NCI-H446 (cell line): Measurements from ENCODE around the gene LIFR.

Source experiments
- DNase-seq, 2 experiments: peaks; one replicate each; lab custom pipeline; 2025; lab: John Stamatoyannopoulos, UW

Gene LIFR

DNA sequence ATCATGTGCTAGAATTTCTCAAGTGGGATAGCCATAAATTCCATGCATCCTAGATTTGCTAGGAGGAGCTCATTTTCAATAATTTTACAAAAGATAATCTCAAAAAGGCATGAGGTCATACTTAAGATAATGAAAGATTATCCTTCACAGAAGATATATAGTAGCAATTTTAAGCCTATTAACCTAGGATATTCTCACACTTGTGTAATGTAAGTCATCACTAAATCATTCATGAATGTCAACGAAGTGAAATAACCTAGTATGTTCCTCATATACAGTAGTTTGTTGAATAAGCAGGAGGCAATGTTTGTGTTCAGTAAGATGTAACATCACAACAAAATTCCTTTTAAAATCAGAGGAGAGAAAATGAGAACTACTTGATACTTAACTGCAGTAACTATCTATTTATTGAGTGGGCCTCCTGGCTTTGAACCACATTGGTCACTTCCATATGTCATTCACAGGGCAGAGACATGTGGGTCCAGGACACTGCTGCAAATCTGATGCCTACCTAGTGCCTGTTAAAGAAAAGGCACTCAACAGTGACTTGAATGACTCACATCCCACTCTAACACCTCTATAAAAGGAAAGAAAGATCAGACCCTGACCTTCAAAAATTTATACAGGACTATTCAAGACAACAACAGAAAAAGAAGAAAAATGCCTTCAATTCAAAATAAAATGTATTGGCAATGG, 8.2 kb downstream of the LIFR start:
- no peak for DNase-seq

DNA sequence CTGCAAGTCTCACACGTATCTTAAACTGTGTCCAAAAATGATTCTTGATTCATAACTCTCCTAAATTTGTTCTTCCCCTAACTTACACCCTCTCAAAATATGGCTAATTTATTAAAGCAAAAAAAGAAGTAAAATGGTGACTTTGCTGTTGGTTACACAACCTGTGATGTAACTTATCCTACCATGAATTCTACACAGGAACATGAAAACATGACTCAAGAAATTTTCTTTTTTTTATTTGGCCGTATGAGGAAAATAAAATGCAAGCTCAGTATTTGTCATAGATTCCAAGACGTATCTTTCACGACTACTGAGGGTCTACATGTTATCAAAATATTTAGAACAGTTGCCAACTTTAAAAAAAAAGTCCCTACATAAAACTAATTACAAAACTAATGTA, 9.2 kb downstream of the LIFR start:
- DNase-seq = no peak

DNA sequence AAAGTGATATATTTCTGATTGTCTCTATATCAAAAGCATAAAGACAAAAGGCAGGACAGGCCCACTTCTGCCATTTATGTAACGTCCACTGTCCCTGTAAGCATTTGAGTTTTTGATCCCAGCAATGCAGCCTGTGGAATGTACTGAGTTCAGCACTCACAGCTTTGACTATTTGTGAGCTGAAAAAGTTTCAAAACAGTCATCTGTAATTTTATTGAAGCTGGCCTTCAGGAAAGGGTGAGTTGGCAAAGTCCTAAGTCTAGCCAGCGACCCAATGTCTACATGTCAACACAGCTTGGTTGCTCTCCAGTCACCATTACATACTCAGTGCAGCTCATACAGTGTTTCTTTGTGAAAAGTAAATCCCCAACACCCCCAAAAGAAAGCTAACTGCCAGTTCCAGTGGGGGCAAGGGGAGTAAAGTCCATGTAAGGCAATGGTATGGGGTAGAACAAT, 9.7 kb downstream of the LIFR start:
- DNase-seq = no peak

DNA sequence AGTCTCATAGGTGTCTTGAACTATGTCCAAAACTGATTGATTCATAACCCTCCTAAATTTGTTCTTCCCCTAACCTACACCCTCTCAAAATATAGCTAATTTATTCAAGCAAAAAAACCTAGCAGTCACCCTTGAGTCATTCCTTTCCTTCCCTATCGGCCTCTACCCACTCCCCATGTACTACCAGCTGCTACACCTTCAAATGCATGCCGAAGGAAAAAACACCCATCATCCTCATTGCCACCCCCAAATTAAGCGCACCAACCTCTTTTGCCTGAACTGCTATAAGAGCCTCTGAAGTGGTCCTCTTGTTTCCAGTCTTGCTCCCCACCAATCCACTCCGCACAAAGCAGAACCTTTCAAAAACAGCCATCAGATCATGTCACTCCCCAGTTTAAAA, 12.6 kb downstream of the LIFR start:
- DNase-seq = no peak

DNA sequence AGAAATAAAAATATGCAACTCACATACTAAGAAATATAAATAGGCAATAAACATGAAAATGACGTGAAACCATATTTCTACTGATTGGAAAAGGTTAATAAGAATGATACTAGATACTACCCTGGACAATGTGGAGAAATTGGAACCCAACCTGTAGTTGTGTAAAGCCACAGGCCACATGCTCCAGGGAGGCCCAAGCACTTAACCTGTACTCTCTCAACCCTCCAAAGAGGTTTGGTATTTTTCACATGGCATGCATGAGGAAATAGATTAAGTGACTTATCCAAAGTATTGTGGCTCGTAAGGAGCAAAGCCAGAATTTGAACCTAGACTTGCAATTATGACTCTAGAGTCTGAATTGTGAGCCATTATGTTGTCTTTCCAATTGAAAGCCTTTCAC, 13.4 kb downstream of the LIFR start:
- no peak for DNase-seq

DNA sequence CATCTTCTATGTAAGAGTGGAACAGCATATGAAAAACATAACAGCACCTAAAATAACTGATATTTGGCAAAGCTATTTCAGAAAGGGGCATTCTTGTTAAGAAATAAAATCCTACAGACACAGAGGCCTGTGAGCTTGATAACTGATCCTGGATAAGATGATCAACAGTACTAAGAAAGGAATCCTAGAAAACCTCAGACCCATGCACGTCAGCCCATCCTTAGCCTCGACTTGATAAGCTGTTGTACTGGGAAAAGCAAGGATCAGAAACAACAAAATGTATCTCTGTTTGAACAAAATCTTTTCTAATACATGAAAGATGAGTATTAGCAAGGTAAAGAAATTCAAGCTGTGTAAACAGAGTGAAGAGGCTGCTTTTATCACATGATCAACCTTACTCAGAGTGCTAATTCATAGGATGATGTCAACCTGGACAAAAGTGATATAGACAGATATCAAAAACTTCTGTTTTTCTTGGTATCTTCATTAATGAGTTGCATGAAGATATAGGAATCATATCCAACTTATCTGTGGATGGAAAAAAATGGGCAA, 15.2 kb downstream of the LIFR start:
- no peak for DNase-seq

DNA sequence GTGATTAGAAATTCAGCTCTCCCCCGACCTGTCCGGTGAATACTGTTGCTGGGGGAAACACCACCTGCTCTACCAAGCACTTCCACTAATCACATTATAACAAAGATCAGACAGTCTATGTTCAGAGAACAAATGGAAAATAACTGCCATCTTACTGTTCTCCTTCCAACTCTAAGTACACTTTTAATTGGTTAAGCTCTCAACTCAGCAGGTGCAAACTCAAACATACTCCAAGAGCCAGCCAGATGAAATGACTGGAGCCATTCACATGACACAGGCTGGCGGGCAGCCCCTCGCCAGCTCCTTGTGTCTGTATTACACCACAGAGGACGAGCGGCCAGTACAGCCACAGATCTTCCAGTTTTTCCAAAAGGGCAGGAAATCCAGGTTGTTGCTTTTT, 16.1 kb downstream of the LIFR start:
- no peak for DNase-seq

DNA sequence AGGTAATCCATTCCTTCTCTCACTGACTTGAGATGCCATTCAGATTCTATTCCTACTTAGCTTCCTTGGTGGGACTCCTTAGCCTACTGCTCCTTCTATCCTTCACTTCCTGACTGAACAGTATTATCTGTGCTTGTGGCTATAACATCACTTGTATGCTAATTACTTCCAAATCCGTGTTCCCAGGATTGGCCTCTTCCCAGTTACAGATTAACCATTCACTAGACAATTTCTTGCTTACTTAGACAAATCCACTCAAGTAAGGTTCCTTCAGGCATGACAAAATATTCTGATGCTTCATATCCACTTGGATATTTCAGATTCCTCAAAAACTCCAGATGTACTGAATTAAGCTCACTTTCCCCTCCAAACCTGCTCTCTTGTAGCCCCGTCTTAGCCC, 18.3 kb downstream of the LIFR start:
- no peak for DNase-seq

DNA sequence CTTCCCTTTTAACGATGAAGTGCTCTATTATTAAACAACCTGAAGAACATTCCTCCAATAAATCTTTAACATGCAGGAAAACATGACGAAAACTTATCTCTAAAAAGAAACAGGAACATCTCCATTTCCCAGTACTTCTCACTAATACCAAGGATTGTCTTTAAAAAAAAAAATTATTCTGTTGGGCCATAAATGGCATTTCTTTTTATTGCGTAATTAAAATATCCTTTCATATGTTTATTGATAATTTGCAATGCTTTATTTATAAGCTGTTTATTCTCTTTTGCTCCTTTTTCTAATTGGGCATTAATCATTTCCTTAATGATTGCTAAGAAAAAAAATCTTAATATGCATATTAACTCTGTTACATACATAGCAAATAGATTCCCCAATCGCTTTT, 18.9 kb downstream of the LIFR start:
- no peak for DNase-seq

DNA sequence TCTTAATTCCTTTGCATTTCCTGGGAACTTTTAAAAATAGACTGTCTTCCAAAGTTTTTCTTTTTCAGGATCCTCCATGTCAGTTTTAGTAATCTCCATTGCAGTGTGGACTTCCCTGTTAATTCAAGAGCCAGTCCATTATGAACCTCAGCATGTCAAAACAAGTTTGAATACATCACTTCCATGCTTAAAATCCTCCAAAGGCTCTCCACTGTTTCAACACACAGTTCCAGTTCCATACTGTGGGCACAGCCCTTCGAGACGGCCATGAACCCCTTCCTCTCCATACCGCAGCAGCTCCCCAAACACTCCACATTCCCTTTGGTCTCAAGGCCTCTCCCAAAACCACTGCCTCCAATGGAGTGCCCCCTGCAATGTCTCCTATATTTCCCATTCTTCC, 19.5 kb downstream of the LIFR start:
- DNase-seq = no peak

DNA sequence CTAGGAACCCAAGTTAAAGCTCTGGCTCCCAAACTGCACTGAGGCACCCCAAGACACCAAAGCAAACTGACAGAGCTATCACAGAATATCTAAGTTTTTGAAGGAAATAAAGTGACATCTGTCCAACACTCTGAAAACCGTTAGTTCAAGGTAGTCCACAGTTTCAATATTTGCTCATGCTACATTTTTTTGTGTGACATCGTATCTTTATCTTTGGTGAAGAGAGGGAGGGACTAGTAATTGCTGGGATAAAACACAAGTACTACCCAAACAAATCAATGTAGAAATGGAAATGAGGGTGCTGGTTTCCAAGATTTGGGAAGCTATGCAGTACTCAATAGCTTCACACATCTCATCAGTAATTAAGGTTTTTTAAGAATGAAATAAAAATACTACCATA, 20.6 kb downstream of the LIFR start:
- no peak for DNase-seq

DNA sequence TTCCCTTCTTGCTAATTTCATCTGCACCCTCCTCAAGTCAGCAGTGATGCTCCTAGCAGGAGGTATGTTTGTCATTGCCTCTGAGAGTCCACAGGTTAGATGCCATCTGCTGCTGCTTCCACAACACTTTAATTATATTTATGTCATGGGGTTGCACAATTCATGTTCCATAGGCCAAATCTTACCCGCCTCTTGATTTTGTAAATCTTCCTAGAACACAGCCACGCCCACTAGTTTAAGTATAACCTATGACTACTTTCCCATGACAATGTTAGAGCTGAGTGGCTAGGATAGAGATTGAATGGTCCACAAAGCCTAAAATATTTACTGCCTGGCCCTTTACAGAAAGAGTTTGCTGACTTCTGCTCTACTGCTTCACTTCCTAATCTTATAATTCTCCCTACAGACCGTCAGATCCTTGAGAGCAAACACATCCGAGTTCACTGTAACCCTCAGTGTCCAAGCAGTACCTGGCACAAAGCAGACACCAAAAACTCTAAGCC, 21.1 kb downstream of the LIFR start:
- DNase-seq = no peak

DNA sequence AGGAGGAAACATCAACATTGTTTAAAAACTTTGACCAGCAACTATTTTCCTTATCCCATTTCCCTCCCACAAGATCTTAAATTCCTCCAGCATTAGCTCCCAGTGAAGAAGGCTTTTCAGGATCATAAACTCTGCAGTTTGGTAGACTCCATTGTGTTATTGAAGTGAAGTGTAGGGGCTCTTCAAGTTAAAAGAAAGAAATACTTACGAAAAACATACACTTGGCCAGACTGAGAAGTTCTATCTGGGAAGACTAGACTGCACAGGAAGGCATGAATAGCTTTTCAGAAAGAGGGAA, 22.3 kb downstream of the LIFR start:
- DNase-seq = no peak

DNA sequence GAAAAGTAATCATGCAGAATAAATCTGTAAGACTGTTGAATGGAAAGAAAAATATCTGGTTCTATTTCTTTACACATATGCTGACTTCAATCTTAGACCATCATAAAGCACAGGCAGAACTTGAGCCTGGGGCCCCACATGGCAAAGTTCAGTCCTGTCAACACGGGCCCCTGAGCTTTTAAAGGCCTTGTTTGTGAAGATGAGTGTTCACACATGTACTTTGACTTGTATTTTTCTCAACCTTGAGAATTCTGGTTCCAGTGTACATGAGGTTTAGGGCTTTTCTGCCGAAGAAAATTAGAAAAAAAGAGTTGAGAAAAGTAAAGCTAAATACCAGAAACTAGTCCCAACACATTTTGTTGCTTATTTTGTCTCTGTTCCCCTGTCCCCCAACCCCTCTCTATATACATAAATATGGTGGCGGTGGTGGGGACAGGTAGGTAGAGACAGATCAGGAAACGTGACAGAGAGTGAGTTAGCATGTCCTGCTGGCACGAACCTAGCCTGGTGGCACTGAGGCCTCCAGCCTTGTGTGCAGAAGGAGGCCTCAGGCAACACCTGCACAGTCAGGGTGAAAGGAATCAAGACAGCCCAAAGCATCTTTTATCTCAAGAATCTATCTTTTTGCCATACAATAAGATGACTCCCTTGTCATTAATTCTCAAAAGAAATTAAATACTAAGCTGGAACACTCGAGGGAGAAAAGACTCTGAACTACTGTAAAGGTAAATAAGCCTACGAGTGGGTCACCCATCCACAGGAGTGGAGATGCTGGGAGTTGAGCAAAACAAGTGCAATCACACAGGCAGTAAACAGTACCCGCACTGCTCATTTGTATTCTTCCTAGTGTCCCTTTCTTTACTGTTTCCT, 22.9 kb downstream of the LIFR start:
- DNase-seq = no peak

DNA sequence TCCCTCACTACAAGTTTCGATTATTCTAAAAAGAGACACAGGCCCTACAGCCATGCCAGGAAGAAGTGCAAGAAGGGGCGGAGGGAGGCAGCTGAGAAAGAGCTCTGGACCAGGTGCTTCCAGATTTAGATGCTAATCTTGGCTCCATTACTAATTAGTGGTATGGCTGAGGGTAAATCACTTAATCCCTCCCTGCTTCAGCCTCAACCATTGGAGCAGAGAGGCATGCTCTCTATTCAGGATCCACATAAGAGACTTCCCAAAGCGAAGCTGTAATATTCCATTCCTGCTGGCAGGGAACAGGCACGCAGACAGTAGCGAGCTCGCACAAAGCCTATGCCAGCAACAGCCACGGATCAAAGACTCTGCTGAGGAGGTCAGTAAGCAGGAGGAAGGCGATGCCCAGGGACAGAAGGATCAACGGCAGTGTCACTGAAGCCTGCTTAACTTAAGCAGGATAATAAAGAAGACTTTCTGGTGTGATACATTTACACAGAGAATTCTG, 24.2 kb downstream of the LIFR start:
- no peak for DNase-seq

DNA sequence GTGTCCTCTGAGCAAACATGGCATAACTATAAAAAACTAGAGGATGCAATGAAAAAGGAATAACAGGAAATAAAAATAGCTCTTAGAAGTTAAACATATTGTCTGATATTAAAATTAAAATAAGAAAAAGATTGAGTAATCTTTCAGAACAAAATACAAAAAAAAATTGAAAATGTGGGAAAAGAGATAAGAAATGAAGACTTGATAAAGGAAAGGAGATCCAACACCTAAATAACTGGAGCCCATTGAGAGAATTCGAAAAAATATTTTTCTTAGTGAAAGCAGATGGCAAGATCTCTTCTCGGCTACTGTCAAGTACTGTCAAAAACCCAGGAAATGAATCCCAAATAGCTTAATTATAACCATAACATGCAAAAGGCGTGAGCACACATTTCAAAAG, 24.9 kb downstream of the LIFR start:
- no peak for DNase-seq

DNA sequence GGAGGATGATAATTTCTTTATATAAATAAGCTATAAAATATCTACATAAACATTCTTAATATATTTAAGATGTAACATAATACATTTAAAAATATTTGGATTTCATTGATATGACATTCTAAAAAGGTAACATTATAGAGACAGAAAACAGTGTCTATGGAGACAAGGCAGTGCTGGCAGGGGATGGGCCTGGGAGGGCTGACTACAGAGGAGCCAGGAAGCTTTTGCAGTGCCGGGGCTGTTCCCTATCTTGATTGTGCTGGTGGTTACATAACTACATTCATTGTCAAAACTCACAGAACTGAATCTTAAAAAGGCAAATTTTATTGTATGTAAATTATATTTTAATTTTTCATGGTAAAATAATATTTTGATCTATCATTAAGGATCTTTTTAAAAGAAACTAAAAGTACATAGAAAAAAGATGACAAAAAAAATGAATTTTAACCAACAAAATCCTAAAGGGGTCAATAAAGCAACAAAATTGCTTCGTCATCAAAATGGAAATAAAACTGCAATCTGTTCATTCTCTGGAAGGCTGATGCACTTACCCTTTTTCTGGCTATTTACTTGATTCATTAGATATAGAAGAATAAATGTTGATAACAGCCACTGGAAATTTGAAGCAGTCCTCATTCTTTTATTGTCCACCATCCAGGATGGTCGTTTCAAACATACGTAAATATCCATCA, 26.3 kb downstream of the LIFR start:
- no peak for DNase-seq

DNA sequence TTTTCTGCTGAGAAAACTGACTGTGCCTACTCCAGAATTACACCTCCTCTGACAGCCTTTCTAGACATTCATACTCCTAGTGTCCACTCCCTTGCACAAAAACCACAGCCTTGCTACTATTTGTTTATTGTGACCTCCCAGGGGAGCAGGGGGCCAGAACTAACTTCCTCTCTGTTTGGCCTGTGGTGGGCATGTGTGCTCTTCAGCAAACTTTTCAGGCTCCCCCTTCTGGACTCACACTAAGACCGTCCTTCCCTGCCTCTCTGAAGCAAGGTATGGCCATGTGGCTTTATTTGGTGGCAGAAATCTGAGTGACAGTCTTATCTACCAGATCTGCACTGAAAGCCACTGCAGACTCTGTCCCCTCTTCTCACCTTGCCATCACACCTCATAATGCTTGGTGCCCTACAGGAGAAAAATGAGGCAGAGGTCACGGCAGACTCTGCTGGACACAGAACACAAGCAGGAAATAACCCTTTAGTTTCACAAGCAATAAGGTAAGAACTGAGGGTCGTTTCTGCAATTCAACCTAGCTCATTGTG, 28.2 kb downstream of the LIFR start:
- DNase-seq = no peak

DNA sequence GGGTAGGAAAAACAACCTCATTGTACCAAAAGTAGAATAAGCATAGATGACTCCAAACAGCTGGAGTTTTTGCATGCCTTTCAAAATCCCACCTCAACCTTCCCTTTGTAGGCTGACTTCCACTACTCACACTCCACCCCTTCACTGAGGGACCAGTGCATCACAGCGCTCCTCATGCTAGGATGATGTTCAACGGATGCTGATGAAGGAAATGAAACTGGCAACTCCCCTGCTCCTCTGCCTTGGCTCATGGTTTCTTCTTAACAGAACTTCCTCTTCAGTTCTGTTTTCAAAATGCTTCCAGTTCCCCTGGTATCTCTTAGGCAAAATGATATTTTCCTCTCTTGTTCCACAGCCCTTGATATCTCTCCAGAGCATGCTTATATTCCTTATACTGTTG, 29.0 kb downstream of the LIFR start:
- DNase-seq = no peak

DNA sequence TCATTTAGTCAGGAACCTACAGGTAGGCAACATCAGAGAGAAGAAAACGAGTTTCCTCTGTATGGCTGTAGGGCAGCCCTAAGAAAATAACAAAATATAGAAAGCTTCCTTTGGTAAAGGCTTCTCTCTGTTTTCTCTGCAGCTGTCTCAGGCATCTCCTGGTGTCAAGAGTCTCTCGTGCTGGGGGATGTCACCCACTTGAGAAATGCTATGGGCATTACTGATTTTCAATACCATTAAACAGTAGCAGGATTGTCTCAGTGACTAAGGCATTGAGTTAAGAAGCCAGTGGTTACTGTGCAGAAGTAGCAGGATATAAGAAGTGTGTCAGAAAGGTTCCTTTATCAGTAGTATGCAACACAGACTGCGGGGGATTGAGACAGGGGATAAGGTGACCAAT, 32.4 kb downstream of the LIFR start:
- DNase-seq = no peak

DNA sequence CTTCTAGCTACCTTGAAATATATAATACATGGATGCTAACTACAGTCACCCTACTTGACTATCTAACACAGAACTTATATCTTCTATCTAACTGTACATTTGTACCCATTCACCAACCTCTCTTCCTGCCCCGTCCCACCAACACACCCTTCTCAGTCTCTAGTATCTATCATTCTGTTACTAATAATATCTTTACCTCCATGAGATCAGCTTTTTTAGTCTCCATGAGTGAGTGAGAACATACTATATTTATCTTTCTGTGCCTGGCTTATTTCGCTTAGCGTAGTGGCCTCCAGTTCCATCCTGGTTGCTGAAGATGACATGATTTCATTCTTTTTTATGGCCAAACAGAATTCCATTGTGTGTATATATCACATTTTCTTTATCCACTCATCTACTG, 37.0 kb downstream of the LIFR start:
- DNase-seq = no peak

DNA sequence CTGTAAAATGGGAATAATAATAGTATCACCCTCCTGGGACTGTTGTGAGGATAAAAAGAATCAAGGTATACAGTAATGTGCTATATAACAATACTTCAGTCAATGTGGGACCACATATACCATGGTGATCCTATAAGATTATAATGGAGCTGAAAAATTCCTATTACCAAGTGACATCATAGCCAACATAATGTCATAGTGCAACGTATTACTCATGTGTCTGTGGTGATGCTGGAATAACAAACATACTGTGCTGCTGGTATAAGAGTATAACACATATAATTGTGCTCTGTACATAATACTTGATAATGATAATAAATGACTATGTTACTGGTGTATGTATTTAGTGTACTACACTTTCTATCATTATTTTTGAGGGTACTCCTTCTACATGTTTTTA, 38.1 kb downstream of the LIFR start:
- DNase-seq = no peak
